Measurements from ENCODE around the gene GNS.

Gene GNS

GRCh38 chr12:64749461-64750200 is 9.6 kb downstream of the GNS start:
- H3K4me3 ChIP-seq (ENCODE audit: control insufficient read depth, low read depth, low read length) = no peak overlapping the region
- no peak for DNase-seq (ENCODE audit: low read depth)
- no peak for TF ChIP-seq CTCF (IDR thresholded peaks at IDR 0.05; ENCODE audit: control insufficient read depth, insufficient read depth, low read depth, low read length, missing control alignments)

- DNase-seq (ENCODE audit: low read depth) = no peak
- no peak for TF ChIP-seq CTCF (IDR thresholded peaks at IDR 0.05; ENCODE audit: control insufficient read depth, insufficient read depth, low read depth, low read length, missing control alignments)
- no peak overlapping the region for H3K4me3 ChIP-seq (ENCODE audit: control insufficient read depth, low read depth, low read length)
These were observed 11.5 kb downstream of the GNS start for GRCh38 chr12:64747695-64748094.

GRCh38 chr12:64746663-64747062 is 12.5 kb downstream of the GNS start:
- no peak for TF ChIP-seq CTCF (IDR thresholded peaks at IDR 0.05; ENCODE audit: control insufficient read depth, insufficient read depth, low read depth, low read length, missing control alignments)
- no peak for DNase-seq (ENCODE audit: low read depth)
- H3K4me3 ChIP-seq (ENCODE audit: control insufficient read depth, low read depth, low read length) = no peak overlapping the region

DNA sequence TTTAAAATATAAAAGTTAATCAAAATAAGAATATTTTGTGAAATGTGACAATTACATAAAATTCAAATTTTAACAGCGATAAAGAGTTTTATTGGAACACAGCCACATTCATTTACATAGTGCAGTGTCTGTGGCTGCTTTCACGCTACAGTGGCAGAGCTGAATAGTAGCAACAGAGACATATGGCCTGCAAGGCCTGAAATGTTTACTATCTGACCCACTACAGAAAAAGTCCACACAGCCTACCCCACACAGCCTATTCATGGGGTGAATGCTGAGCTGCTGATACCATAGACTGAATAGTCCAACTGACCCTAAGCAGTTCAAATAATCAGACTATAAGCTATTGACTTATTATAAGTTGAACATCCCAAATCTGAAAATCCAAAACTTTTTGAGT is 13.2 kb downstream of the GNS start:
- no peak overlapping the region for H3K4me3 ChIP-seq (ENCODE audit: control insufficient read depth, low read depth, low read length)
- DNase-seq (ENCODE audit: low read depth) = no peak
- TF ChIP-seq CTCF (IDR thresholded peaks at IDR 0.05; ENCODE audit: control insufficient read depth, insufficient read depth, low read depth, low read length, missing control alignments) = no peak

DNA sequence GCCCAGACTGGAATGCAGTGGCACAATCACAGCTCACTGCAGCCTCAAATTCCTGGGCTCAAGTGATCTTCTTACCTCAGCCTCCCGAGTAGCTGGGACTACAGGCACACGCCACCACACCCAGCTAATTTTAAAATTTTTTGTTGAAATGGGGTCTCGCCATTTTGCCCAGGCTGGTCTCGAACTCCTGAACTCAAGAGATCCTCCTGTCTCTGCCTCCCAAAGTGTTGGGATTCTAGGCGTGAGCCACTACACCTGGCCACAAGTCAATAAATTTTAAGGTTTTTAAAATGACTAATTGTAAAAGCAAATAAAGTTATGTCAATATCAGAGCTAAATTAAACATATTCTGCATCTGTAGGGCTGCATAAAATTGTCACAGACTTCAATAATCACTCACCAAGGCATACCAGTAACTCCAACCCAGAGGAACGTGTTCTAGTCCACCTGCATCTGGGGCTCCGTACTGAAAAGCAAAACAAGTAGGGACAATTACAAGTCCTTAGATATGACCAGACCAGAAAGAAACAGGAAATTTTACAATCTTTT is 13.9 kb downstream of the GNS start:
- H3K4me3 ChIP-seq (ENCODE audit: control insufficient read depth, low read depth, low read length) = no peak overlapping the region
- no peak for DNase-seq (ENCODE audit: low read depth)
- TF ChIP-seq CTCF (IDR thresholded peaks at IDR 0.05; ENCODE audit: control insufficient read depth, insufficient read depth, low read depth, low read length, missing control alignments) = no peak

DNA sequence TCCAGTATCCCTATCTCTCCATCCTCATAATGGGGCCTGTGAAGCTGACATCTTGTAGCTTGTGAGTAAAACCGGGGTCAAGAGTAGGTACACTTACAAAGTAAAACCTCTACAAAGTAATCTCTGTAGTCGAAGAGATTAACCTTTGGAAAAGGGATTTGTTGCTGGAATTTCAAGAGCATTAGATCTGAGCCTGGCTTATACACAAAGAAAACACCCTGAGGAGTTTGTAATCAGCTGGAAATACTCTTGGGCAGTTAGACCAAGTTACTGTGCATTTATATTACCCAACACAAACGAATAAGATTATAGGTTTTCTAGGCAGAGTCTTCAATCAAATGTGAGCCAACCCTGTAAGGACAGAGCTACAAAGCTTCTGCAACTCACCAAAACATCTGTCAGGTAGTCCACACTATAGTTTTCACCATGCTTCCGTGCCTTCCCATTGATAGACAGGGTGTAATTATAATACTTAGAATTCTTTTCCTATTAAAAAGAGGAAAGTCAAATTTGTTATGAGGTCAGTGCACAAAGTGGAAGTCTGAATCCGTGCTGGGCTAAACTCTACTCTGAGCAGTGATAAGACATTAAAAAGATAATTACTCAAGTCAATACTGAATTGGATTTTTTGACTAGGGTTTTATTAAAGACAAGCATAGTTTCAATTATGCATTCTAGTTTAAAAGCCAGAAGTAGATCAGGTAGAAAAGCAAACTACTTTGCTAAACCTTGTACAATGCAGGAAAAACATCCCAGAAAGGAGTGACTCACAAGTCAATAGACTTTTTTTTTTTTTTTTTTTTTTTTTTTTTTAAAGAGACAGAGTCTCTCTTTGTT is 14.6 kb downstream of the GNS start:
- TF ChIP-seq CTCF (IDR thresholded peaks at IDR 0.05; ENCODE audit: control insufficient read depth, insufficient read depth, low read depth, low read length, missing control alignments) = no peak
- H3K4me3 ChIP-seq (ENCODE audit: control insufficient read depth, low read depth, low read length) = no peak overlapping the region
- no peak for DNase-seq (ENCODE audit: low read depth)

Measured in AG09309 (cell line).